NK-92 (cell line): Measurements from ENCODE around the gene CHCHD1.
"Not testable (repeated sequence)": the region's sequence is repeated elsewhere in the genome, so short reads cannot be mapped to it uniquely, and the experiment has no call there.

Source experiments
- DNase-seq: peaks from one replicate; lab custom pipeline; 2025; ENCODE audit not compliant: unreplicated experiment; lab: John Stamatoyannopoulos, UW

The CHCHD1 gene

DNA sequence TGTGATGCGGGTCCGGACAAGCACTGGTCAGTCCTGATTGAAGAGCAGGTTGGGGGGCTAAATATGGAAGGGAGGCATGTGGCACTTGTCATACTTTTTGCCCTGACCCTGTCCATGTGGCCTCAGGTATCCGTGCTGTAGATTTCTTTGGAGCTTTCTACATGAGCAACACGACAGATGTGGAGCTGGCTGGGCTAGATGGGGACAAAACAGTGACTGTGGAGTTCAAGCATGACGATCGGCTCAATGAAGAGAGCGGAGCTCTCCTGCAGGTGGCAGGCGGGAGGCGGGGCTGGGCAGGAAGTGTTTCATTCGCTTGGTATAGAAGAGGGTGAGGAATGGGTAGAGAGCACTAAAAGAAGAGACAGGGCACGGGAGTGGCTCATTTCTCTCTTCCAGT is 13.0 kb upstream of the CHCHD1 start:
- no peak for DNase-seq

DNA sequence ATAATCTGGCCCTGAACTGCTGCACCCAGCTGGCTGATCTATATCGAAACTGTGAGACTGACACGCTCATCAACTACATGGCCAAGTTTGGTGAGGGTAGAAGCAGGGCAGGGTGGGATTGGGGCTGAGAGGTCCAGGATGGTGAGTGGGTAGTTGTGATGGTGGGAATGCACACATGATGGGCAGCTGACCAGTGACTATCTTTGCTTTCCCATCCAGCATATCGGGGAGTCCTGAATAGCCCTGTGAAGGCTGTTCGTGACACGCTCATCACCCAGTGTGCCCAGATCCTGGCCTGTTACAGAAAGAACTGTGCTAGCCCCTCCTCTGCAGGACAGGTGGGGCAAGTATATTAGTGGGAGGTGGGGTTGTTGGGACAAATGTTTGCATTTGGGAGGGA is 12.5 kb upstream of the CHCHD1 start:
- DNase-seq = no peak

DNA sequence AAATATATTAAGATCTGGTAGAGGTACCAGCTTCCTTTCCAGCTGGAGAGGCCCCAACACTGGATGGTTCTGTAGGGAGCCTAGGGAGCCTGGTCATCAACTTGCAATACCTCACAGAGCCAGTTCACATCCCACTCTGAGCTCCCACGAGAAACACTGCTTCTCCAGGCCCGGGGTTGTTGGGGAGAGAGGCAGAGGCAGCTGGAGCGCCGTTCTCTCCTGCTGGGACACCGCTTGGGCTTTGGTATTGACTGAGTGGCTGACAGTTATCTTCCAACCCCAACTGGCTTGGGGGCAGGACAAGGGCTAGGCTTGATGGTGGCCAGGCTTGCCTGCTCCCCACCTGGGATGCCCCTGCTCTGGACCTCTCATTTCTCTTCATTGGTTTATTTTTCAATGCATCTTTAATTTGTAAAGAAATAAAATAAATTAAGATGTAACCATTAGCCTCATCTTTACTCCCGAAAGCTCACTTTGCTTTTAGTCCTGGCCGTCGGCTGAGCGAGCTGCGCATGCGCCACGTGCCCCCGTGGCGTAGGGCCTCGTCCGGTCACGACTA is 10.0 kb upstream of the CHCHD1 start:
- no peak for DNase-seq

DNA sequence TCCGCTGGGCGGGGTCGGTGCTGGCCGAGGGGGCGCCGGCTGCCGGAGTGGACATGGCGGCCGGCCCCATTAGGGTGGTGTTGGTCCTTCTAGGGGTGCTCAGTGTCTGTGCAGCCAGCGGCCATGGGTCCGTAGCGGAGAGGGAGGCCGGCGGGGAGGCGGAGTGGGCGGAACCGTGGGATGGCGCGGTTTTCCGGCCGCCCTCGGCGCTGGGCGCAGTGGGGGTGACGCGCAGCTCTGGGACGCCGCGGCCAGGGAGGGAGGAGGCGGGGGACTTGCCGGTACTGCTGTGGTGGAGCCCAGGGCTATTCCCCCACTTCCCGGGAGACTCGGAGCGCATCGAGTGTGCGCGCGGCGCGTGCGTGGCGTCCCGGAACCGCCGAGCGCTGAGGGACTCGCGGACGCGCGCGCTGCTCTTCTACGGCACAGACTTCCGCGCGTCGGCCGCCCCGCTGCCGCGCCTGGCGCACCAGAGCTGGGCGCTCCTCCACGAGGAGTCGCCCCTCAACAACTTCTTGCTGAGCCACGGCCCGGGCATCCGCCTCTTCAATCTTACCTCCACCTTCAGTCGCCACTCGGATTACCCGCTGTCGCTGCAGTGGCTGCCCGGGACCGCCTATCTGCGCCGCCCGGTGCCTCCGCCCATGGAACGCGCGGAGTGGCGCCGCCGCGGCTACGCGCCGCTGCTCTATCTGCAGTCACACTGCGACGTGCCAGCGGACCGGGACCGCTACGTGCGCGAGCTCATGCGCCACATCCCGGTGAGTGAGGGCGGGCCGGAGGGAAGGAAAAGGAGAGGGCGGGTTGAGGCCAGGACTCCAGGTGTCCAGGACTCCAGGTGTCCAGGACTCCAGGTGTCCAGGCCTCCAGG is 9.3 kb upstream of the CHCHD1 start:
- no peak for DNase-seq

DNA sequence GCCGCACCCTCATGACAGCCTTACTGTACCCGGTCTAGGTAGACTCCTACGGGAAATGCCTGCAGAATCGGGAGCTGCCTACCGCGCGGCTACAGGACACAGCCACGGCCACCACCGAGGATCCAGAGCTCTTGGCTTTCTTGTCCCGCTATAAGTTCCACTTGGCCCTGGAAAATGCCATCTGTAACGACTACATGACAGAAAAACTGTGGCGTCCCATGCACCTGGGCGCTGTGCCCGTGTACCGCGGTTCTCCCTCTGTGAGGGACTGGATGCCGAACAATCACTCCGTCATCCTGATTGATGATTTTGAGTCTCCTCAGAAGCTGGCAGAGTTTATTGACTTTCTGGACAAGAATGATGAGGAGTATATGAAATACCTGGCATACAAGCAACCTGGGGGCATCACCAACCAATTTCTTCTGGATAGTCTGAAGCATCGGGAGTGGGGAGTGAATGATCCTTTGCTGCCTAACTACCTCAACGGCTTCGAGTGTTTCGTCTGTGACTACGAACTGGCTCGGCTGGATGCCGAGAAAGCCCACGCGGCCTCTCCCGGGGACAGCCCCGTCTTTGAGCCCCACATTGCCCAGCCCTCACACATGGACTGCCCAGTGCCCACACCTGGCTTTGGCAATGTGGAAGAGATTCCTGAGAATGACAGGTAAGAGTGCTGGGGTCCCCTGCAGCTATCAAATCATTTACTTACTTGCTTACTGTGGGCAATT is 8.5 kb upstream of the CHCHD1 start:
- no peak for DNase-seq

DNA sequence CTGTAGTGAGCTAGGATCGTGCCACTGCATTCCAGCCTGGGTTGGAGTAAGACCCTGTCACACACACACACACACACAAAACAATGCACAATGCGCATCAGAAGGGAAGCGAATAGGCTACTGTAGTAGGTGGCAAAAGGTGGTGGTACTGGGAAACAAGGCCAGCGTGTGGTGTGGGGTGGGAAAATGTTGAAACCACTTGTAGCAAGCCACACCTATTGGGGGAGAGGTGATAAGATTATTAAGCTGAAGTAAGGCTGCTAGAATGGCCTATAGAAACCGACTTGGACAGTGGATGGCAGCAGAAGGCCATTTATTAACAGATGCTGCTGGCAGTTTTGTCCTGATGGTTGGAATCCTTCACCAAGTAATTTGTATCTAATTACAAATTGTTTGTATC is 7.2 kb upstream of the CHCHD1 start:
- DNase-seq = no peak

DNA sequence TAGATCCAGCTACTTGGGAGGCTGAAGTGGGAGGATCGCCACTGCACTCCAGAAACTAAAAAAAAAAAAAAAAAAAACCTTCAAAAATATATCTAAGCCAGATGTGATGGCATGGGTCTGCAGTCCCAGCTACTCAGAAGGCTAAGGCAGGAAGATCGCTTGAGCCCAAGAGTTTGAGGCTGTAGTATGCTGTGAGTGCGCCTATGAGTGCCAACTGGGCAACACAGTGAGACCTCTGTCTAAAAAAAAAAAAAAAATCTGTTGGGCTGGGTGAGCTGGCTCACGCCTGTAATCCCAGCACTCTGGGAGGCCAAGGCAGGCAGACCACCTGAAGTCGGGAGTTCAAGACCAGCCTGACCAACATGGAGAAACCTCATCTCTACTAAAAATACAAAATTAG is 2.8 kb upstream of the CHCHD1 start:
- DNase-seq = no peak

DNA sequence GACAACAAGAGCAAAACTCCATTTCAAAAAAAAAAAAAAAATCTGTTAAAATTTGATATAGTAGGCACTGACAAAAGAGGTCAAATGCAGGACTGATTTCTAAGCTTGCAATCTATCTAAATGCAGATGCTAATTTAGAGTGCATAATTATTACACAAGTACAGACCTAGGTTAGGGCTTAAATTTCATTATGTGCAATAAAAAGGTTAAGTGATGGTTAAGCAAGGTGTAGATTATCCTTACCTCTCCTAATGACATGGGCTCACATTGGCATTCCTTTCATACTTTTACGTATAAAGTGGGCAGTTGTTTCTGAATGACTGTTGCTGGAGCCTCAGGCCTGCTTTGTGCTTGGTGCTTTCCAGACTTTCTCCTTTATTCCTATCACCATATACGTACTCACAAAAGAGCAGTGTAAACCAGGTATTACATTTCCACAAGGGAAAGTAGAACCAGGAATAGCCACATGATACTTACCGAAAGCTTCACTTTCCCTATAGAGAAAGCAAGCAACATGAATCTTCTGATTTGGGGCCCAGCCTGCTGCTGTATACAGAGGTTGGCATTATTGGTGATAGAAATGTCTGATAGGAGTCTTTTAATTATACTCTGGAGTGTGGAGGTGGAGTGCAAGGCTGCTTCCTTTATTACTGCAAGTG is 2.2 kb upstream of the CHCHD1 start:
- no peak for DNase-seq

DNA sequence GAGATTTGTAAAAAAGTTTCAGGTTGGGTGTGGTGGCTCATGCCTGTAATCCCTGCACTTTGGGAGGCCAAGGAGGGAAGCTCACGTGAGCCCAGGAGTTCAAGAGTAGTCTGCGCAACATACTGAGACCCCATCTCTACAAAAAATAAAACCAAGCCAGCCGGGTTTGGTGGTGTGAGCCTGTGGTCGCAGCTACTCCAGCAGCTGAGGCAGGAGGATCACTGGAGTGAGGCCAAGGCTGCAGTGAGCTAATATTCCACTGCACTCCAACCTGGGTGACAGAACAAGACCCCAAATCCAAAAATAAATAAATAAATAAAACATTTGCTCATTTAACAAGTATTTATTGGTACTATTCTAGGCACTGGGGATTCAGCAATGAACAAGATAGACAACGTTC is 1.5 kb upstream of the CHCHD1 start:
- DNase-seq = no peak

DNA sequence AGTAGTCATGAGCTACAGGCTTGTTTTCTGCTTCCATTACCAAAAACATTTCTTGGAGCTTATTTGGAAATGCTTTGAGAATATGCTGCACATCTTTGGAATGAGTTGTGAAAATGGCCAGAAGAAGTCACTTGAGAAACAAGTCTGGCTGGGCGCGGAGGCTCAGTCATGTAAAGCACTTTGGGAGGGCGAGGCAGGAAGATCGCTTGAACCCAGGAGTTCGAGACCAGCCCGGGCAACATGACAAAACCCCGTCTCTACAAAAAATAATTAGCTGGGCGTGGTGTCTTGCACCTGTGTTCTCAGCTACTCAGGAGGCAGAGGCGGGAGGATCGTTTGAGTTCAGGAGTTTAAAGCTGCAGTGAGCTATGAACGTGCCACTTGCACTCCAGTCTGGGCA is 882 bp upstream of the CHCHD1 start:
- DNase-seq = no peak

DNA sequence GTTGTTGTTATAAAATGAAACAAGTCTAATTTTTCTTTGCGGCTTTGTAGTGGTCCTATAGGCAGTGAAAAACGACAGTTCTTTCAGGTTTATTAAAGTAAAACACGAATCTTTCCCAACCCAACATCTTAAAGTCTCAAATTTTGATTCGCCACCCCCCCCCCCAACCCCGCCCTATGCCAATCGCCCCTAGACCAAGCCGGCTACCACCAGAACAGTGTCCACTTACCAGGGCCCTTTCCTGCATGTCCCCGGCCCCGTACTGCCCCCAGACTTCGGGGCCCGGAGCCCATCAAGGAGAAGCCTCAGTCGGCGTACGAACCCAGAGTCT is 335 bp upstream of the CHCHD1 start:
- no peak for DNase-seq

DNA sequence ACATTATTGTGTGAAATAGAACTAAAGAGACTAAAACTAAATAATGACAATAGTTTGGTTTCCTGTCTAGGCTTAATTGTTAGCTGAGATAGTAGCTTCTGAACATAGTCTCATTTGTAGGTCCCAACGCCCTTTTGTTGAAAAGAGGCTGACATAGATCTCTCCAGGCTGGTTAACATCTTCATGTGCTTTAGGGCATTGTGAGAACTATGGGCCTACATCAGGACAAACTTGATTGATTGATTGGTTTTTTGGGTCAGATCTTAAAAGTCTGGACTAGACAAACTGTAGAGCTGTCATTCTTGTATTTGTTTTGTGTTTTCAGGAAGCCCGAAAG is 869 bp downstream of the CHCHD1 start:
- no peak for DNase-seq

DNA sequence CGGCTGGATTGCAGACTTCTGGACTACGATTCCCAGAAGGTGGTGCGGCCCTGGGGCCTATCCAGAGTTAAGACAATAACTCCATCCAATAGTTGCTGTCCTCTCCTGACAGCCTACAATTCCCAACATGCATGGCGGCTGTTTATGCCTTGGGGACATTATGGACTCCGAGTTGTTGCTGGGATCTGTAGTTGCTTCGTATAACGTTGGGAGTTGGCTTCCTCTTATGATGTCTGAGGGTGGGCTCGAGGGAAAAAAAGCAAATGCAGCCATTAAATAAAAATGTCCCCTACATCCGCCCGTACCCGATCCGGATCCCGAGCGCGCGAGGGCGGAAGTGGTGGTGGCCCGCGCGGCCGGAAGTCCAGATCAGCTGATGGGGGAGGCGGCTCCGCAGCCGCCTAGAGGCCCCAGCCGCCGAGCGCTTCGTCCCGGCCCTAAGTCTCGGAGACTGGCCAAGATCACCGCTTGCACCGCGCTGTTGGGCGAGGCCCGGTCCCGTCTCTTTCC is 3.4 kb downstream of the CHCHD1 start, which contains the start of gene ZSWIM8:
TSS of gene ZSWIM8 (plus strand) at position 396 of the 510 bp plus-strand sequence. CDS start 273 bp downstream, outside the sequence.
- peak; percentile 51 for DNase-seq

DNA sequence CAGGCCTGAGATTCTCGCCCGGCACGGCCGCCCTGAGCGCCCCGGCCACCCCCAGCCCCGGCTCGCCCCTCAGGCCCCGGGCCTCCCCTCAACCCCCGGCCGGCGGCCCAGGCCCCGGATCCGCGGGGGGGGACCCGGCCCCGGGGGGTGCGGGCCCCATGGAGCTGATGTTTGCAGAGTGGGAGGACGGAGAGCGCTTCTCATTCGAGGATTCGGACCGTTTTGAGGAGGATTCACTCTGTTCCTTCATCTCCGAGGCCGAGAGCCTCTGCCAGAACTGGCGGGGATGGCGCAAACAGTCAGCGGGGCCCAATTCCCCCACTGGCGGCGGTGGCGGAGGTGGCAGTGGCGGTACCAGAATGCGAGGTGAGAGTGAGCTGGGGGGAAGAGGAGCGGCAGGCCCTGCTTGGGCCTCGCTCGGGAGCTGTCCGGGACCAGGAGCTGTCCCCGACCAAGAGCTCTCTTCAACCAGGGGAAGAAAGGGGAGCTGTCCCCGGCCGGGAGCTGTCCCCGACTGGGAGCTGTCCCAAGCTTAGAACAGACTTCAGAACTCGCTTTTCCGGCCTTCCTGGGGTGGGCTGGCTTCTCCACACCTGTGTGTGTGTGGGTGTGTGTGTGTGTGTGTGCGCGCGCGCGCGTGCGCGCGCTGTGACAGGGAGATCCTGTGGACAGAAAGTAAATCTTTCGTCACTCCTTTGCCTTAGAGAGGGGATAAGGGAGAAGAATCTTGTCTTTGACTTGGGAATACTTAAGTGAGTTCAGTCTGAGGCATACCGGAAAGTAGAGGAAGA is 4.1 kb downstream of the CHCHD1 start:
- no peak for DNase-seq

DNA sequence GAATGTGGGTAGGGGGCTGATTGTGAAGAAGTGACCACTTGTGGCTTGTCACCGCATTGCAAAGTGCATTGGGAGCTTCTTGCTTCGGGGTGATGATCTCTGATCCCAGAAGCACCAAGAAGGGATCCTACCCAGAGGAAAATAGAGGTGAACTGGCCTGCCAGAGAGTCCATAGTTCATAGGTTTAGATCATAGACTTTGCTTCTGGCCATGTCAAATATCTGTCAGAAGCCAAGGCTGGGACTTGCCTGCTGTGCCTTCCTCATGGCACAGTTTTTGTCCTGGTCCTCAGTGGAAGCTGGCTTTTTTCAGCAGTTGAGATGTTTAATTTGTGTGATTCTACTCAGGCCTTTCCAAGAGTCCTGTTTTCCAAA is 4.7 kb downstream of the CHCHD1 start:
- no peak for DNase-seq

DNA sequence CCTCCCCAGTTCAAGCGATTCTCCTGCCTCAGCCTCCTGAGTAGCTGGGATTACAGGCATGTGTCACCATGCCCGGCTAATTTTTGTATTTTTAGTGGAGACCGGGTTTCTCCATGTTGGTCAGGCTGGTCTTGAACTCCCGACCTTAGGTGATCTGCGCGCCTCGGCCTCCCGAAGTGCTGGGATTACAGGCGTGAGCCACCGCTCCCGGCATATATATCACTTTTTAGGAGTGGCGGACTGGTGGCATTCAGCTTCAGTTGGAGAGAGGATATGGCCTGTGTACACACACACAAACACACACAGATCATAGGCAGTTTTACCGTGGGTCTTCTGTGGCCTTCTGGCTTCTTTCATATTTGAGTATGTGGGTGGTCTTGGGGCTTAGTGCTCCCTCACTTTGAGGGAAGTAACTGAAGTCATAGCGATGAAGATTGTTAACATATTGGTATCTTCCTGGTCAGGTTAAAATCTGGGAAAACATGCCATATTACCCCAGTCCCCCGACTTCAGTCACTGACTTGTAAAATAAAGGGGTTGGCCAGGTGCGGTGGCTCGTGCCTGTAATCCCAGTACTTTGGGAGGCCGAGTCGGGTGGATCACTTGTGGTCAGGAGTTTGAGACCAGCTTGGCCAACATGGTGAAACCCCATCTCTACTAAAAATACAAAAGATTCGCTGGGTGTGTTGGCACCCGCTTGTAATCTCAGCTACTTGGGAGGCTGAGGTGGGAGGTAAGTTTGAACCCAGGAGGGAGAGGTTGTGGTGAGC is 5.4 kb downstream of the CHCHD1 start:
- DNase-seq = not testable (repeated sequence)

DNA sequence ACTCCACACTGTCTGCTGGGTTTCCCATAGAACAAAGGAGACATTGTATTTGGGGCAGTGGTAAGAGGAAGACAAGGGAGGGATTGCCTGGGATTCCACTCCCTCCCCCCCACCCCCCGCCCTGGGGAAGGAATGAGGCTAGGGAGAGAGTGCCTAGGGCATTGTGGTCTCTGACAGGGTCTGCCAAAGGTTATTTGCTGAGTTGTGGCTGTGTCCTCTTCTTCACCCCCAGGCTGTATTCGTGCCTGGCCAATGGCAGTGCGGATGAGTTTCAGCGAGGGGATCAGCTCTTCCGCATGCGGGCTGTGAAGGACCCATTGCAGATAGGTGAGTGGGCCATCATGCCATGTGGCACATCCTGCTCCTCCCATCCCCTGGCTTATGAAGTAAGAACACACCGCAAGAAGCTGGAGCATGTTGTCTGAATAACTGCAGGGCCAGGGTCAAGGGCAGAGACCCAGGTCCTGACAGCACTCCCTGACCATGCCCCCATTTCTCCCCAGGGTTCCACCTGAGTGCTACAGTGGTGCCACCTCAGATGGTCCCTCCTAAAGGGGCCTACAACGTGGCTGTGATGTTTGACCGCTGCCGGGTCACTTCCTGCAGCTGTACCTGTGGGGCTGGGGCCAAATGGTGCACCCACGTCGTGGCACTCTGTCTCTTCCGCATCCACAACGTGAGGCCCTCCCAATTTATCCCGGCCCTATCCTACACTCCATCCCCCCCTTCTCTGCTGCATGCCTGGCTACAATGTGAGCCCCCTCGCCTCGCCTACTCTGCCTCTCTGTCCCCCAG is 7.2 kb downstream of the CHCHD1 start:
- DNase-seq = no peak

DNA sequence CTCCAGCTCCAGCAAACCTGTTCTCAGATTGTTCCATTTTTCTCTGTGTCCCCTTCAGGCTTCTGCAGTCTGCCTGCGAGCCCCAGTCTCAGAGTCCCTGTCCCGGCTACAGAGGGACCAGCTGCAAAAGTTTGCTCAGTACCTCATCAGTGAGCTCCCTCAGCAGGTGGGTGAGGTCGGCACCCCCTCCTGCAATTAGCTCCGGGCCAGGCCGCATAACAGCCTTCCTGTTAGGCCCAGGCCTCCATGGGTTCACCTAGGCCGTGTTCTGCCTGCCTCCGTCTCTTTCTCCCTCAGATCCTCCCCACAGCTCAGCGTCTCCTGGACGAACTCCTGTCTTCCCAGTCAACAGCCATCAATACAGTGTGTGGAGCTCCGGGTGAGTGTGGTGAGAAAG is 7.8 kb downstream of the CHCHD1 start:
- no peak for DNase-seq

DNA sequence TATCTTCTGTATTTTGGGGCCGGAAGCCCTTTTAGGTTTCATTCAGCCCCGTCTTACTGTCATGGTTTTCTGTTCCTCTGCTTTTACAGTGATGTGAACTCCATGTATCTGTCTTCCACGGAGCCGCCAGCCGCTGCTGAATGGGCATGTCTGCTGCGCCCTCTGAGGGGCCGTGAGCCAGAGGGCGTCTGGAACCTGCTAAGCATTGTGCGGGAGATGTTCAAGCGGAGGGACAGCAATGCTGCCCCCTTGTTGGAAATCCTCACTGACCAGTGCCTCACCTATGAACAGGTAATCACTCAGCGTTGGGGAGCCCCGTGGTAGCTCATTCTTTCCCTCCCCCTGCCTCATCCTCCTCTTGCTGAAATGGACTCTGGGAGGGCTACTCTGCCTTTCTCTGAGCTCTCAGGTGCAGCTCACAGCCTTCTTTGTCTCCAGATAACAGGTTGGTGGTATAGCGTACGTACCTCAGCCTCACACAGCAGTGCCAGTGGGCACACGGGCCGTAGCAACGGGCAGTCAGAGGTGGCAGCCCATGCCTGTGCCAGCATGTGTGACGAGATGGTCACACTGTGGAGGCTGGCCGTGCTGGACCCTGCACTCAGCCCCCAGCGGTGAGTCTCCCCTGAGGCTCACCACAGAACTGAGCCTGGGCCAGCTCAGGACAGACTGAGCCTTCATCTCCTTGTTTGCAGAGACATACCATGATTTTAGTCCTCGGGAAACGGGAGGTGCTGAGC is 9.2 kb downstream of the CHCHD1 start:
- DNase-seq = no peak
